HG03521 (cell line): ENCODE results near the gene HECTD4.

Experiments used
- ATAC-seq: cut with Tn5 transposase; IDR thresholded peaks from one replicate; pipeline ENCODE4 v1.9.1; 2021; ENCODE audit warnings: mild to moderate bottlenecking, moderate library complexity; ENCODE audit not compliant: unreplicated experiment

The HECTD4 gene

GRCh38 chr12:112322882-112323547, 59.2 kb downstream of the HECTD4 start:
- ATAC-seq: no peak

DNA sequence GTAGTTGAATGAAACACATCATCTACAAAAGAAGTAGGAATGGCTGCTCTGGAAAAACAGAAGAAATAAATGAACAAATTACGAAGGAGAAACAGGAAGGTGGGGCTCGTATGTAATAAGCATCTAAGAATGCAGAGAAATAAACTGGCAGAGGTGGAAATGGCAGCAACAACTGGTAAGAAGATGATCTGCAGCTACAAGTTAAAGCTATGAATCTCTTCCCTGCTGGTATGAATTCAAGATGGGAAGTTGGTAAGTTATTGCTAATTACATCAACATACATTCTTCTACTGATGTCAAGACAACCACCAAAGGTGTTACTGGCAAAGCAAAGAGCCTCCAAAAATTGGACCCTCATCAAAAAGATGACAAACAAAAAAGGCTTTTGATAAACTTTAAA, 59.8 kb downstream of the HECTD4 start:
- ATAC-seq: no peak

GRCh38 chr12:112321245-112321644, 61.0 kb downstream of the HECTD4 start:
- ATAC-seq: no peak

DNA sequence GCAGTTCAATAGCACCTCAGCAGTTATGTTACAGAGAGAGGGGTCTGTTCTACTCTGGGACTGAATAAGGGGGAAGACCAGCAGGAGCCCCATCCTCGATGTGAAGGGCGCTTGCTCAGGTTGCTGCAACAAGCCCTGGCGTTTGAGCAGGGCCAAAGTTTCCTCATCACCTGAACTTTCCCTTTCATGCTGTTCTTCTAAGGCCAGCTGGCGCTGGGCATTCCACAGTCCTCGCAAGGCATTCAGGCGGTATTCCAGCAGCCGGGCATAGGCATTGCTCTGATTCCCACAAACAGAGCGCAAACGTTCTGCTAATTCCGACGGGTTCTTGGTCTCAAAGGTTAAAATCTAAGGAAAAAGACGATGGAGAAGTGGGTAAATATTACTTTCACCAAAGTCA, 62.8 kb downstream of the HECTD4 start:
- no peak for ATAC-seq

DNA sequence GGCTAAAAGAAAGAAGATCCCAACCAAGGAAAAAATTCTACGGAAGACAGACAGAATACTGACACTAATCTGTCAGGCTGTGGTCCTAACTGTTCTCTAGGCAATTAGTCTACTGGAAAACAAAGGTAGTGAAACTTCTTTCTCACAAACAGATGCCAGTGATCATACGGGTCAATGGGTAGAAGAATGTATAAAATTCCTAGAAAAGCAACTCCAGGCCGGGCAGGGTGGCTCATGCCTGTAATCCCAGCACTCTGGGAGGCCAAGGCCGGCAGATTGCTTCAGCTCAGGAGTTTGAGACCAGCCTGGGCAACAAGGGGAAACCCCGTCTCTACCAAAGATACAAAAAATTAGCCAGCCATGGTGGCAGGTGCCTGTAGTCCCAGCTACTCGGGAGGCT, 64.8 kb downstream of the HECTD4 start:
- no peak for ATAC-seq

GRCh38 chr12:112314981-112315380, 67.2 kb downstream of the HECTD4 start:
- ATAC-seq: no peak

DNA sequence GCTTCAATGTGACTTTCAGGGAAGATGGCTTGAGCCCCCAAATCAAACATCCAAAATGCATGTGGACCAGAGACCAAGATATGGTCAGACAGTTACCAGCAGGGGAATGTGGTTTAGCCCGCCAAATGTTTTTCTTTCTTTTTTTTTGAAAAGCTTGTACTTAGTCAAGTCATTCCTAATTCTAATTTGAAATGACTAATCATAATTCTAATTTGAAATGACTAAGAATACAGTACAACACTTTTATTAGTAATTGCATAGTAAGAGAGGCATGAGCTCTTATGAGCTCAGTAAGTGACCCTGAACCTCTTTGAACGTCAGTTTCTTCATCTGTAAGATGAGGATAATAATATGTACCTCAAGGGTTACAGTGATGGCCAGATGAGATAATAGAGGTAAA, 72.4 kb downstream of the HECTD4 start:
- no peak for ATAC-seq

DNA sequence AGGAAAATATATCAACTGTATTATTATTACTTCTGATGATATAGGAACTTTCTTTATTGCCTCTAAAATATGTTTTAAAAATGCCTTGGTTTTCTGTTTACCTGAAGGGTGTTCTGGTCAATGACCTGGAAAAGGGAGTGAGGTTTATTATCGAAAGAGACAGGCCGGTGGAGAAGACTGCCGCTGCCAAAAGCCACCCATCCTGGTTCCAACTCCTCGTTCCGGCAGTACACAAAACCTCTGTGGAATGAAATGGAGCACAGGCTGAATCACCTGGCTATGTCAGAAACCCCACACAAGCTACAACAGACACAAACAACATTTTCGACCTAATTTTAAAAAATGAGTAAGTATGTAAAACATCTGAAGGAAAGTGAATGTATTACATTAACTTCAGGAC, 73.6 kb downstream of the HECTD4 start:
- no peak for ATAC-seq

DNA sequence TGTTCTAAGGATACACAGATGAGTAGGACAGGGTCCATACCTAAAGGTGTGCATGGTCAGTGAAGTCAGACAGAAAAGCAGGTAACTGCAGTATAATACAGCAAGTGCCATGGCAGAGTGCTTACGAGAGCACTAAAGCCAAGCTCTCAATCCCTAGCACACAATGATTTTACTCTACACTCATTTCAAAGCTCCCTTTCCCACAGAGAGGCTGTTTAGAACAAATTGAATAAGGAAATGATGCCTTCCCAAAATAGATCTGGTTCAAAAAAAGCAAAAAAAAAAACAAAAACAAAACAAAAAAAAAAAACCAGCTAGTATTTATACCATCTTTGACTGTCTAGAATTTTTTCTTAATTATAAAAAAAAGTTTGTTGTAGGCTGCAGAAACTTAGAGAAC, 74.1 kb downstream of the HECTD4 start:
- no peak for ATAC-seq

DNA sequence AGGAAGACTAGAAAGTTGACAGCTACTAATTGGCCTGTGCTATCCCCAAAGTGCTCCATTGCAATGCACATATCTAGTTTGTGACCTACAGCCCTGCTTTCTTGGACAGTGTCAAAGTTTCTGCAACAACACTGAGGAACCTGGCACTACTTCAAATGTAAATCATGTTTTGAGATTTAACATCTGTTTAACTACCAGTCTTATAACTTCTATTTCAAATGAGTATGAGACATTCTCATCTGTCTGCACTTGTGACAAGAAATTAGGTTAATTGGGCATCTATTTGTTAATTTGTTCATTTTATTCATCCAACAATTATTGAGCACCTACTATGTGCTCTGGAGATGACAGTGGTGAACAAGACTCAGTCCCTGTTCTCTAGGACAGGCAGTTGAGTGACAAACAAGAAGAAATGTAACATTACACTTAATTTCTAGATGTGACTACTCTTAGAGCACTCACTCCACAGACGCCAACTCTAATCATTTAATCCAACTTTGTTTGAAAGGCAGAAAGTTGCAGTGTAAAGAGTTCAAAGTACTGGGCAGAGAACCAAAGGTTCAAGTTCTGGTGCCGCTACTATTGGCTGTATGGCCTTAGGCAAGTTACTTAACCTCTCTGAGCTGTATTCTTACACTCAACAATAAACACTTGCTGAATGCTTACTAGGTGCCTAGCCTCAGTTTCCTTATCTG, 74.8 kb downstream of the HECTD4 start:
- no peak for ATAC-seq

GRCh38 chr12:112305951-112306350, 76.3 kb downstream of the HECTD4 start:
- ATAC-seq: no peak

DNA sequence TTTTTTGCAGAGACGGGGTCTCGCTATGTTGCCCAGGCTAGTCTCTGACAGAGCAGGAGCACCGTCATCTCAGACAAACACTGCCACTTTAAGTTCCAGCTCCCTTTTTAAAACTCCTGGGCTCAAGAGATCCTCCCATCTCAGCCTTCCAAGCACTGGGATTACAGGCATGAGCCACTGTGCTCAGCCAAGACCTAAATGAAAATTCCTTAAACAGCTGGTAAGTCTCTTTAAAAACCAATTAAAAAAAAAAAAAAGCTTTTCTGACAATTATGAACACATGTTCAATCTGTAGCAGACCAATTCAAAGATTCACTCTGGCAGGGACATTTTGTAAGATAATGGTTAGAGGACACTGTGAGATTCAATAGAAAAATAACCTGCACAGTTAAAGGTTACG, 77.8 kb downstream of the HECTD4 start:
- no peak for ATAC-seq

- ATAC-seq: no peak
These were observed 78.4 kb downstream of the HECTD4 start for GRCh38 chr12:112303799-112304198.

- ATAC-seq: peak; percentile 99
These were observed 79.2 kb downstream of the HECTD4 start for GRCh38 chr12:112303004-112303403.

DNA sequence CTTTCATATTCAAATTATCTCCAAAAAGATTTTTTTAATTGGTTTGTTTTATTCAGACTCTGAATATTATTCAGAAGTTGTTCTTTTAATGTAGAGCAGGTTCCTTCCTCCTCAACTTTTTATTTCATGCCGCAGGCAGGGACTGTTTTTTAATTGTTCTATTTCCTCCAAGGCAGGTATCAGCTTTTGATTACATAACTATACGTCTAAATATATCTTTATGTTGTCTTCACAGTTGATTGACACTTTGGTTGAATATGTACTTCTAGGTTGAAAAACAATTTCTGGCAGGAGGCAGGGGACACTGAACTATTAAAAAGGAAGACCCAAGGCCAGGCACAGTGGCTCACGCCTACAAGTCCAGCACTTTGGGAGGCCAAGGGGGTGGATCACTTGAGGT, 82.5 kb downstream of the HECTD4 start:
- no peak for ATAC-seq

DNA sequence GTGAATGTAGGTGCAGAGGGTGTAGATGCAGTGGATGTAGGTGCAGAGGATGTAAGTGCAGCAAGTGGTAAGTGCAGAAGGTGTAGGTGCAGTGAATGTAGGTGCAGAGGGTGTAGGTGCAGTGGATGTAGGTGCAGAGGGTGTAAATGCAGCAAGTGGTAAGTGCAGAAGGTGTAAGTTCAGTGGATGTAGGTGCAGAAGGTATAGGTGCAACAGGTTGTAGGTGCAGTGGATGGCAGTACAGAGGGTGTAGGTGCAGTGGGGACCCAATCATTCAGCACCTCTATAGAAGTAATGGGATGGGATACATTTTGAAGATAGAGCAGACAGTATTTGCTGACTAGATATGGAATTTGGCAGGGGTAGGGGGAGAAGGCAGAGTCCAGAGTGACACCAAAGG, 85.0 kb downstream of the HECTD4 start:
- no peak for ATAC-seq

DNA sequence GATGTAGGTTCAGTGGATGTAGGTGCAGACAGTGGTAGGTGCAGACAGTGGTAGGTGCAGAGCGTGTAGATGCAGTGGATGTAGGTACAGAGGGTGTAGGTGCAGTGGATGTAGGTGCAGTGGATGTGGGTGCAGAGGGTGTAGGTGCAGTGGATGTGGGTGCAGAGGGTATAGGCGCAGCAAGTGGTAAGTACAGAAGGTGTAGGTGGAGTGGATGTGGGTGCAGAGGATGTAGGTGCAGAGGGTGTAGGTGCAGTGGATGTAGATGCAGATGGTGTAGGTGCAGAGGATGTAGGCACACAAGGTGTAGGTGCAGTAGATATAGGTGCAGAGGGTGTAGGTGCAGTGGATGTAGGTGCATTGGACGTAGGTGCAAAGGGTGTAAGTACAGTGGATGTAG, 86.0 kb downstream of the HECTD4 start:
- ATAC-seq: no peak

- no peak for ATAC-seq
These were observed 87.4 kb downstream of the HECTD4 start for GRCh38 chr12:112294793-112295192.

GRCh38 chr12:112288638-112289037, 93.6 kb downstream of the HECTD4 start:
- no peak for ATAC-seq

DNA sequence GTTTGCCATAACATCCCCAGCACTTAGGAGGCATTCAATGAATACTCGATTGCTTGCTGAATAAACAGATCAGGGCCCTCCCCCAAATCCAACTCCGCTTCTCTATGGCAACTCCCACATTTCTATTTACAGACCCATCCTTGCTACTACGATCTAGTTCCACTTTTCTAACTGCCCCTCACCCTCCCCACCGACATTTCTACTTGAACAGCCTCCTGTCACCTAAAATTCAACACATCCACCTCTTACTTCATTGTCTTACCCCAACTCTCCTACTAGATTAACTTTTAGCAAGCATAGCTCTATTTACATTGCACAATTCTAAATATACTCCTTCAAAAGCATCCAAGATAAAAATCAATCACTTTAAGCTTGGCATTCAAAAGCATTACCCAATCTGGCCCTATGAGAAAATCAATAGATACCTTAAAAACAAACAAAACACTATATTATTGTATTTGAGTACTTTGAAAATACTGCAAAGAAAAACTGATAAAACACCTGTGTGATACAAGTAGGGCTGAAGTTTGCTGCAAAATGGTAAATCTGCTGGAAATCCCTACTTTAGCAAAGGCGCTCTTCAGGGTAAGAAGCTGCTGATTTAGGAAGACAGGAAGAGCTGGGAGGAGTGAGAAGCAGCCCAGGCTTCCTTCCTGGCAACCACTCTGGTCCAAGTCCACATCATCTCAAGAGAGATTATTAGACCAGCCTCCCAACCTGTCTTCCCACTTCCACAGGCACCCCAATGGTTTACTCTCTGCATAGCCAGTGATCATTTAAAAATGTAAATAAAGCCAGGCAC, 96.4 kb downstream of the HECTD4 start:
- ATAC-seq: no peak

DNA sequence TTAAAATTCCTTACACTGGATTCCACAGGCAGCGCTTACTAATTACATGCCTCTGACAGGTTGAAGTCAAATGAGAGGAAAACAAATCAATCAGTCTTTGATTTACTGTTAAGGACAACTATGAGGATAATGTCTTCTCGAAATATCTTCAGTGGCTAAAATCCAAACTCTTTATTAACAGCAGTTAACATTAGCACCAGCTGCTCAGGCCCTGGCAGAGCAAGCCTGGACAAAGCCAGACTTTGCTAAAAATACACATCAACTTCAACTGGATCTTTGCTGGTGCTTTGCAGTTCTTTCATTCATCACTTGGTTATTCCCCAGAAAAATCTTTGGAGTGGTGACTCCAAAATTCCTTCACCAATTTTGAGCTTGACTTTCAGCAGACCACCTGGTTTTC, 98.7 kb downstream of the HECTD4 start:
- no peak for ATAC-seq

DNA sequence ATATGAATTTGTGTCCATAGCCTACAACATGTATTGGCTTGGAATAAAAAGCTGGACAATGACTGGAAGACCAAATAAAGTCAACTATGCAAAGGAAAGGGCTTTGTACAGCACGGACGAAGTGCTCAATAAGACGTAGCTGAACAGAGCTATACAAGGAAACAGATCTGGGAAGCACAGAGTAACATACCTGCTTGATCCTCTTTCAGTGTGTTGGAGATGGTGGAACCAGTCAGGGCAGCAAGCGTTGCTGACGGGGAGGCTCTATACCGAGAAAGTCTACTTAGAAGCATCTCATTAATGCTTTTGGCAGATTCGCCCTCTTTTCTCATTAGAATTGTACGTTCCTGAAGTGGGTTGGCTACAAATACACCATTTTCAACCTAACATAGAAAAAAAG, 99.3 kb downstream of the HECTD4 start:
- no peak for ATAC-seq
